ENCODE data around the gene NEK11. TPM values are rescaled to one million over a fixed set of nuclear protein-coding genes. Genes with fewer than 3 reads are reported as not detected.
"Not testable (repeated sequence)": the region's sequence is repeated elsewhere in the genome, so short reads cannot be mapped to it uniquely, and the experiment has no call there.

The NEK11 gene
- total RNA-seq, 2 donors from 2014 or later = 1.8 to 10.3 TPM

- Histone ChIP-seq H3K36me3 (no peaks in the 10 kb centered on the region), H3K27ac (peak overlapping the region; percentile 56 to 79), H3K4me3 (peak overlapping the region; percentile 73), H3K9me3 (no peaks in the 10 kb centered on the region), H3K4me1 (ENCODE audit: control insufficient read depth in 1 of 2, low read depth in 2 of 2) (peaks cover 7 to 24% of the 10 kb centered on the region in 2 donors), H3K27me3 (replicated peaks; ENCODE audit: insufficient read depth) (no peaks in the 10 kb centered on the region)
- ATAC-seq (ENCODE audit: insufficient number of reproducible peaks, low FRiP score, low read depth) = peak; percentile 75
- DNase-seq (ENCODE audit: low spot score) = peak; percentile 33
- TF ChIP-seq, protein P1, sequence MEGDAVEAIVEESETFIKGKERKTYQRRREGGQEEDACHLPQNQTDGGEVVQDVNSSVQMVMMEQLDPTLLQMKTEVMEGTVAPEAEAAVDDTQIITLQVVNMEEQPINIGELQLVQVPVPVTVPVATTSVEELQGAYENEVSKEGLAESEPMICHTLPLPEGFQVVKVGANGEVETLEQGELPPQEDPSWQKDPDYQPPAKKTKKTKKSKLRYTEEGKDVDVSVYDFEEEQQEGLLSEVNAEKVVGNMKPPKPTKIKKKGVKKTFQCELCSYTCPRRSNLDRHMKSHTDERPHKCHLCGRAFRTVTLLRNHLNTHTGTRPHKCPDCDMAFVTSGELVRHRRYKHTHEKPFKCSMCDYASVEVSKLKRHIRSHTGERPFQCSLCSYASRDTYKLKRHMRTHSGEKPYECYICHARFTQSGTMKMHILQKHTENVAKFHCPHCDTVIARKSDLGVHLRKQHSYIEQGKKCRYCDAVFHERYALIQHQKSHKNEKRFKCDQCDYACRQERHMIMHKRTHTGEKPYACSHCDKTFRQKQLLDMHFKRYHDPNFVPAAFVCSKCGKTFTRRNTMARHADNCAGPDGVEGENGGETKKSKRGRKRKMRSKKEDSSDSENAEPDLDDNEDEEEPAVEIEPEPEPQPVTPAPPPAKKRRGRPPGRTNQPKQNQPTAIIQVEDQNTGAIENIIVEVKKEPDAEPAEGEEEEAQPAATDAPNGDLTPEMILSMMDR (IDR thresholded peaks at IDR 0.05) = no peak
Measured at GRCh38 chr3:131361464-131362421, 335.1 kb downstream of the NEK11 start.

- Histone ChIP-seq H3K9me3 (no peaks in the 10 kb centered on the region), H3K4me1 (ENCODE audit: control insufficient read depth in 1 of 2, low read depth in 2 of 2) (peaks cover 7 to 24% of the 10 kb centered on the region in 2 donors), H3K27ac (no peak overlapping the region), H3K36me3 (no peaks in the 10 kb centered on the region), H3K4me3 (no peak overlapping the region), H3K27me3 (replicated peaks; ENCODE audit: insufficient read depth) (no peaks in the 10 kb centered on the region)
- DNase-seq (ENCODE audit: low spot score) (no peak), ATAC-seq (ENCODE audit: insufficient number of reproducible peaks, low FRiP score, low read depth) (no peak)
- TF ChIP-seq, protein P1 (IDR thresholded peaks at IDR 0.05) = no peak
Measured at GRCh38 chr3:131363275-131363674, 336.6 kb downstream of the NEK11 start.

GRCh38 chr3:131370935-131371687 lies 344.4 kb downstream of the NEK11 start:
- DNase-seq (ENCODE audit: low spot score) (no peak), ATAC-seq (ENCODE audit: insufficient number of reproducible peaks, low FRiP score, low read depth) (no peak)
- H3K4me1 ChIP-seq (ENCODE audit: control insufficient read depth in 1 of 2, low read depth in 2 of 2) = no peaks in the 10 kb centered on the region
- no peak overlapping the region for H3K4me3 ChIP-seq
- H3K36me3 ChIP-seq = peaks cover 13% of the 10 kb centered on the region
- H3K9me3 ChIP-seq = no peaks in the 10 kb centered on the region
- H3K27me3 ChIP-seq (replicated peaks; ENCODE audit: insufficient read depth) = no peaks in the 10 kb centered on the region
- TF ChIP-seq, protein P1 (IDR thresholded peaks at IDR 0.05) = no peak
- H3K27ac ChIP-seq = no peak overlapping the region

- H3K27ac ChIP-seq = no peak overlapping the region
- DNase-seq (ENCODE audit: low spot score) (no peak), ATAC-seq (ENCODE audit: insufficient number of reproducible peaks, low FRiP score, low read depth) (no peak)
- H3K9me3 ChIP-seq = no peaks in the 10 kb centered on the region
- no peaks in the 10 kb centered on the region for H3K27me3 ChIP-seq (replicated peaks; ENCODE audit: insufficient read depth)
- no peaks in the 10 kb centered on the region for H3K4me1 ChIP-seq (ENCODE audit: control insufficient read depth in 1 of 2, low read depth in 2 of 2)
- H3K4me3 ChIP-seq = no peak overlapping the region
- H3K36me3 ChIP-seq = peaks cover 13% of the 10 kb centered on the region
- TF ChIP-seq, protein P1 (IDR thresholded peaks at IDR 0.05) = no peak
Measured at GRCh38 chr3:131371688-131372066, 345.0 kb downstream of the NEK11 start.

DNA sequence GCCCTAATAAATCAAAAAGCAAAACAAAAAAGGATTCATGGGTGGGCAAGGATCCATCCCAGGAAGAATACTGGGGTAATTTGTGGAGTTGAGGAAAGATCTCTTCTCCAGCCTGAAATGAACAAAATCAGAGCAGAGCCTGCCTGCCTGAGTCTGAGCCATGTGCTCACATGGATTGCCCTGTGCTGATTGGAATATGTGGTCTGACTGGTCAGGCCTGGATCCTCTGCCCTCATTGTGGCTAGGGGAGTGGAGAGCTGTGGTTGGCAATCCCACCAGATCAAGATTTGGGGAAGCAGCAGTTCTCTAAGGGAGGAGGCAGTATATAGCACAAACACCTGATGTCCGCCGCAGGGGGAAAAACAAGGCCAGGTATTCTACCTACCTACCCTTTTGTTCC lies 348.1 kb downstream of the NEK11 start:
- Histone ChIP-seq H3K27ac (no peak overlapping the region), H3K4me1 (ENCODE audit: control insufficient read depth in 1 of 2, low read depth in 2 of 2) (peaks cover 0 to 5% of the 10 kb centered on the region in 2 donors), H3K4me3 (no peak overlapping the region), H3K9me3 (no peaks in the 10 kb centered on the region), H3K27me3 (replicated peaks; ENCODE audit: insufficient read depth) (no peaks in the 10 kb centered on the region), H3K36me3 (peaks cover 13% of the 10 kb centered on the region)
- DNase-seq (ENCODE audit: low spot score) (no peak), ATAC-seq (ENCODE audit: insufficient number of reproducible peaks, low FRiP score, low read depth) (no peak)
- TF ChIP-seq, protein P1 (IDR thresholded peaks at IDR 0.05) = no peak

DNA sequence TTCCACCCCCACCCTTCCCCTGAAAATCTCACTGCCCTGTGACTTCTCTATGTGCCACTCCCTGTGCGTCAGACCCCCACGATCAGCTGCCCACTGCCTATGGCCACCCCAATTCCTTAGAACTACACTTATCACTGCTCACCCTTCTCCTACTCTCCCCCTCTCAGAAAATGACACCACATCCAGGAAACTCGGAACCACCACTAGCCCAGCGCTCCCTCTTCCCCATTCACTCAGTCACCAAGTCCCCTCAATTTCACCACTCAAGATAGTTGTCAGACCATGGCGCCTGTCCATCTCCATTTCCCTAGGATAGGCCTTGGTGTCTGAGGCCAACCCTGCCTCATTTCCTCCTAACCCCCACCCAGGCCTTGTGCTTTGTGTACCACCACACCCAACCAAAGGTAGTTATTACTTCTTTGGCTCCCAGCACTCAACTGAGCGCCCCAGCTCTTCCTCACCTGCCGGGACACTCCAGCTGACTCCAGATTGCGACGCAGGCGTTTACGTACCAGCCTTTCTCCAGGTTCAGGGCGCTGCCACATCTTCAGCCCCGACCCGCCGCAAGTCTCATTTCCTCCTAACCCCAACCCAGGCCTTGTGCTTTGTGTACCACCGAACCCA lies 354.3 kb downstream of the NEK11 start:
- Histone ChIP-seq H3K4me3 (peak overlapping the region; percentile 99), H3K27ac (peak overlapping the region; percentile 88 to 94), H3K4me1 (ENCODE audit: control insufficient read depth in 1 of 2, low read depth in 2 of 2) (peaks cover 15 to 23% of the 10 kb centered on the region in 2 donors)
- not testable (repeated sequence) for DNase-seq (ENCODE audit: low spot score); H3K27me3 ChIP-seq (replicated peaks; ENCODE audit: insufficient read depth); H3K36me3 ChIP-seq; ATAC-seq (ENCODE audit: insufficient number of reproducible peaks, low FRiP score, low read depth); H3K9me3 ChIP-seq

All from thoracic aorta (tissue), 2 donors.